ENCODE data around the gene EXTL1.

The EXTL1 gene

DNA sequence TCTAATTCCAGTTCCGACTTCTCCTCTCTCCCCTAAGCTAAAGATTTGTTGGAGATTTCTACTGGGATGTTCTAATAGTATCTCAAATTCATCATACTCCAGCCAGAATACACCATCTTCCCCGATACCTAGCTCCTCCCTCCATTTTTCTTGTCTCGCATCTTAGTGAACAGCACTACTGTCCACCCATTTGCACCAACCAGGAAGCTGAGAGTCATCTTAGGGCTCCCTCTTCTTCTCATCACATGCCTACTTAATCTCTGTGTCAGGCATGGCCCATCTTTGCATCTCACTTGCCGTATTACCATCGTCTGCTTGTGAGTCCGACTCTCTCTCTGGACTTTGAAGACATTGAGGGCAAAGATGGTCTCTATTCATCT lies 49.4 kb downstream of the EXTL1 start:
- DNase-seq (ENCODE audit: low spot score), result no peak

DNA sequence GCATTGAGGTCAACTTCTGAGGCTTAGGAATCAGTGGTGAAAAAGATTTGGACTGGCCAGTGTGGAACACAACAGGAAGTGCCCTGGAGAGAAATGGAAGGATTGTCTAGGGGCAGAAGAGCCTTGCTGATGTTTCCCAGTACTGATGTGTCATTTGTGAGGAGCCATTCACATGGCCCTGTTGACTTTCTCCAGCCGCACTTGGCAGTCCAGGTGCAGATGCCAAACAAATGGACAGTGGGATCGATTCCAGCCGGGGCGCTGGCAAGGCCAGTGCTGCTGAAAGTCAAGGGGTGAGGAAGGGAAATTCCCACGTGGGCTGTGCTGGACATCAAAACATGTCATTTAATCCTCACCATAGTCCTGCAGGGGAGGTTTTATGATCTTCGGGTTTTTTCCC lies 50.7 kb downstream of the EXTL1 start:
- DNase-seq (ENCODE audit: low spot score), result no peak

DNA sequence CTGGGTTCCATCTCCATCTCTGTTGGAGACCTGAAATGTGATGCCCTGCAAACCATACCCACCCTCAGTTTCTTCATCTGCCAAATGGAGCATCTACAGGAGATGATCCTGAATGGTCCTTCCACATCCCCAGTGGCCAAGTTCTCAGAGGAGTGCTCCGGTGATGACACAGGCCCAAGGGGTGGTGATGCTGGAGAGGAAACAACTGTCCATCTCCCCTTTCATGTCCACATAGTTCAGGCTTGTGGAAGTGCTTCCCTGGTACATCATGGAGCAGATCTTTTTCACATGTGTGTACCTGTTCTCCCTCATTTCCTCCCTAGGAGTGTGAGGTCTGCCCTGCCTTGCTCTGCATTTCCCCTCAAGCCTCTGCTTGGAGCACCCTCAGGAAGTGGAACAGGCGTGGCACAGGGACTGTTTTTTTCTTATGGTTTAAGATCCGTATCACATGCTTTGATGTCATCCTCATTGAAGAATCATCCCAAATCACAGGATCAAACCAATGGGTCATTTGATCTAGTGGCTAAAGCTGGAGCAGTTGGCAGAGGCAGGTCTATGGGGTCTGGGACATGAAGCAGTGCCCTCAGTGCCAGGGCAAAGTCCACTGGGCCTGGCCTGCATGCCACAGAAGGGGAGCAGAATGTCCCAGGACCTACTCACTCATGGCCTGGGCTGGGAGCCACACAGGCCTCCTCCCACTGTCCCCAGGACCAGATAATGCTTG lies 54.0 kb downstream of the EXTL1 start:
- no peak for DNase-seq (ENCODE audit: low spot score)

DNA sequence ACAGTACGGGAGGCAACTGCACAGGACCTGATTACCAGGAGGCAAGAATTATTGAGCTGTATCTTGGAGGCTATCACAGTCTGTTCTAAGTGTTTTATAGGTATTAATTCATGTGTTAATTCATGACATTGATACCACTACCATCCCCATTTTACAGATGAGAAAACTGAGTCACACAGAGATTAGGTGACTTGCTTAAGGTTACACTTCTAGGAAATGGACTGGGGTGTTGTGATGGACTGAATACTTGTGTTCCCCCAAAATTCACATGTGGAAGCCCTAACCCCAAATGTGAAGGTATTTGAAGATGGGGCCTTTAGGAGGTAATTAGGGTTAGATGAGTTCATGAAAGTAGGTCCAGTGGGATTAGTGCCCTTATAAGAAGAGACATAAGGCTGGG lies 55.9 kb downstream of the EXTL1 start:
- no peak for DNase-seq (ENCODE audit: low spot score)

DNA sequence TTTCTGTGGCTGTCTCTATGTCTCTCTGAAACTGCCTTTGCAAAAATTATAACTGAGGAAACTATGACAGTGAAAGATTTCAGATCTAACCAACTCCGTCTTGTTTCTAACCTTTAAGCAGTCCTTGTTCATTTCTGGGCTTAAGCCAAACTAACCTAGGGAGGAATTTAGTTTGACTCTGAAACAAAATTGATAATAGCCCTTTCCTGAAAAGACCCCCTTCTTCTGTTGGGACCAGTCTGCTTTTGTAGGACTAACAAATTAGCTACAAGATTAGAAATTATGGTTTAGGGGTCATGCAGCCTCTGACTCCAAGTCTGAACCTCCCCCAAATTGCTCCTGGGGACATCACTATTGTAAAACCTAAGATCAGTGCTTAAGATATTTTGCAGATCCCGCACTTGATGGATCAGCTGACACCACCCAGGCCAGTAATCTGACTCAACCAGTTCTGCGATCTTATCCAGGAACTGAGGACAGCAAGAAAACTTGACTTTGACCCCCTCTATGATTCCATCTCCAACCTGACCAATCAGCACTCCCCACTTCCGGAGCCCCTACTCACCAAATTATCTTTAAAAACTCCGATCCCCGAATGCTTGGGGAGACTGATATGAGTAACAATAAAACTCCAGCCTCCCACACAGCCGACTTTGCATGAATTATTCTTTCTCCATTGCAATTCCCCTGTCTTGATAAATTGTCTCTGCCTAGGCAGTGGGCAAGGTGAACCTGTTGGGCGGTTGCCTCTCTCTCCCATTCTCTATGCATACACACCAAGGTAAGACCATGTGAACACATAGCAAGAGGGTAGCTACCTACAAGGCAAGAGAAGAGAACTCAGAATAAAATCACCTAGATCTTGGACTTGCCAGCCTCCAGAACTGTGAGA lies 57.0 kb downstream of the EXTL1 start:
- DNase-seq (ENCODE audit: low spot score), result no peak

DNA sequence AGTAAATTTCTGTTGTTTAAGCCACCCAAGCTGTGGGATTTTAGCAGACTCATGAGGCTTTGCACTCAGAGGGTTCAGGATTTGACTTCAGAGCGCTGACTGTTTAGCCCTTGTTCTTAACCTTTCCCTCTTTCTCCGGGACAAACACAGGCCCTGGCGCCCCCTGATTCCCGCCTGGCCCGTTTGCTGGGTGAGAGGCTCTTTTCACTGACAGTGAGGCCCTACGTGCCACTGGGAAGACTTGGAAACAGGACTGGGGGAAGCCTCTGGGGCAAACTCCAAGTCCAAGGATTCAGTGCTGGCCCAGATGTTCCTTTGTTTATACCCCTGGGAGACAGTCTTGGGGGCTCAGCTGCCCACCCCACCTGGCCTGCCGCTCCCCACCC lies 57.6 kb downstream of the EXTL1 start:
- no peak for DNase-seq (ENCODE audit: low spot score)

DNA sequence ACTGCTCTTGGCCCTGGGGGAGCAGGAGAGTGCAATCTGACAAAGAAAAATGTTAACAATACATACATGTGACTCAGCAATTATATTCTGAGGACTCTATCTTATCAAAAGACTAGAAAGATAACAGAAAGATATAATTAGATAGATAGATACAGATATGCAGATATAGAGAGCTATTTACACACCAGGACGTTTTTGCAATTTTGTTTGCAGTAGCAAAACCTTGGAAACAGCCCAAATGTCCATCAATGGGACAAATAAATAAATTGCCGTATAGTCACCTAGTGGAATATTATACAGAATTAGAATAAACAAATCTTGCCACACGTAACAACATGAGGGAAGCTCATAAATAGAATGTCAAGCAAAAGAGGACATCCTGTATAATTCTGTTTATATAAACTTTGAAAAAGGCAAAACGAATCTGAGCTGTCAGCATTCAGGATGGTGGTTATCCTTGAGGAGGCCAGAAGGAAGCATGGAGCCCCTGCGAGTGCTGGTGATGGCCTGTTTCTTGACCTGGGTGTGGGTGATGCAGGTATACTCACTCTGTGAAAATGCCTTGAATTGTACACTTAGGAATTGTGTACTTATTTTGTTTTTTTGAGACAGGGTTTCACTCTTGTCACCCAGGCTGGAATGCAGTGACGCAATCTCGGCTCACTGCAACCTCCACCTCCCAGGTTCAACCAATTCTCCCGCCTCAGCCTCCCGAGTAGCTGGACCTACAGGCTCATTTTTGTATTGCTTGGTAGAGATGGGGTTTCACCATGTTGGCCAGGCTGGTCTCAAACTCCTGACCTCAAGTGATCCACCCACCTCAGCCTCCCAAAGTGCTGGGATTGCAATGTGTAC lies 58.6 kb downstream of the EXTL1 start:
- DNase-seq (ENCODE audit: low spot score), result no peak

DNA sequence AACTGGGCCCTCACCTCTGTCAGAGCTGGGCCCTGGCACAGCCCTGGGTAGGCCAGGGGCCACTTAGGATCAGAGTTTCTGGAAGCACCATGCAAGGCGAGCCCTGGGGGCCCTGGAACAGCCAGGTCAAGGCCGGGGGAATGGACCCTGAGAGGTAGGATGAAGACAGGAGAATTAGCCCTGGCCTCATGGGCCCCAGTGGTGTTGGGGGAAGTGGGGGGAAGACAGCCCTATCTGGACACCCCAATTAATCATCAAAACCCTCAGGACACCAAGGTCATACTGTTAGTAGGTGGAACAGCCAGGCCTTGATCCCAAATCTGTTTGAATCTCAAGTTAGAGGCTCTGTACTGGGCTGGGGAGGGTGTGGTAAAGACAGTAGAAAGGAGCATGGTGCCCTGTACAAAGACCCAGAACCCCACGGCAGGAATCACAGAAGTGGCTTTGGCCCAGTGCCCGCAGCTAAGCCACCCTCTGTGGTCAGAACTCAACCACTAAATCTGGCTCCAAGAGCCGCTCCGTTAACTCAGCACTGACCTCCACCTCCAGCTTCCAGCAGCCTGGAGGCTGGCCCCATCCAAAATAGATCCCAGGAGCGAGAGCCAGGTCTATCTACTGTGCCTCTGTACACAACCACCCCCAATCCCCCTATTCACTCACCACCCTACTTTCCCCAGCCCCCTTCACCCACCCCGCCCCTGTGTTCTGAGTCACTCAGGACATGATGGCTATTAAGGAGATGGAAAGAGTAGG lies 59.9 kb downstream of the EXTL1 start:
- no peak for DNase-seq (ENCODE audit: low spot score)

DNA sequence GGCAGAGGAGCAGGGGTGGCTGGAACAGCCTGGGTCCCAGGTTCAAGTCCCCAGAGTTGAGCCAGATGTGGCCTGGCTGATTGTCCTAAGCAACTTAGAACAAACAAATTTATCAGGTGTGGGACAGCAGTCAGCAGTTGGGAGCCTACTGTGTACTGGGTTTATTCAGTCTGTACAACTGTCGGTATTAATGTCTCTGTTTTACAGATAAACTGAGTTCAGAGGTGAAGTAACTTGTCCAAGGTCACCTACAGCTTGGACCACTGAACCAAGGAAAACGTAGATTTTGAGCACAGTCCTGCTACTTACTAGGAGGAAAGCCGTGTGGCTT lies 60.4 kb downstream of the EXTL1 start:
- DNase-seq (ENCODE audit: low spot score), result no peak

DNA sequence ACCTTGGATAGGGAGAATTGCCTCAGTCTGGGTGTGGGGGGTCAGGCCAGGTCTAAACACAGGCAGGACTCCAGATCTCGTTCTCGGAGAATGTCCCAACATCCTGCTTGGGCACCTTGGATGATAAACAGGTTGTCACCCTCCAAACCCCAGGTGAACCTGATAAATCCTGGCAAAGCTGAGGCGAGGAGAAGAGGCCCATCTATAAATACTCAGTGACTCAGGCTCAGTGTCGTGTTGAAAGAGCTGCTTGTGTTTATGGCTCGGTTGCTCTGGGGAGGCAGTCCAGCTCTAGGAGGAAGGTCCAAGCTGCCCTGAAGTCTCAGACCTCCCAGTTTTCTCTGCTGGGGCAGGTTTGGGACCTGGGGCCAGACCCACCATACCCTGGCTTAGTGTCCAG lies 61.6 kb downstream of the EXTL1 start:
- DNase-seq (ENCODE audit: low spot score), result peak; percentile 53

DNA sequence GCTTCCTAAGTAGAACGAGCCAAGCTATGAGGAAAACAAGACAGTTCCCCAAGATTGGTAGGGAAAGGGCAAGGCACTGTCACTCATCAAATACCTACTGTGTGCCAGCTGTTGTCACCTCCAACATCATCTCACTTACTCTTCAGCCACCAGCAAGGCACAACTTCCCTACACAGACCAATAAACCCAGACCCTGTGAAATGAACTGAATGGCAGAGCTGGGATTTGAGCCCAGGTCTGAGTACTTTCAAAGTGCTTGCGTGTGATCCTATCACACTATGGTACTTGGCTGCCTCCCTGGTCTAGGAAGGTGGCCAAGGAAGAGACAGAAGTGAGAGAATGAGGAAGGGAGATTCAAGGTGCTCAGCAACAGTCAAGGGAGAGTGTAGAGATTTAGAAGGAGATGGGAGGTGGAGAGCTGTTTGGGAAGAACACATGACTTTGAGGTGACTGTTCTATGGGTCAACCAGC lies 62.6 kb downstream of the EXTL1 start:
- DNase-seq (ENCODE audit: low spot score), result no peak

DNA sequence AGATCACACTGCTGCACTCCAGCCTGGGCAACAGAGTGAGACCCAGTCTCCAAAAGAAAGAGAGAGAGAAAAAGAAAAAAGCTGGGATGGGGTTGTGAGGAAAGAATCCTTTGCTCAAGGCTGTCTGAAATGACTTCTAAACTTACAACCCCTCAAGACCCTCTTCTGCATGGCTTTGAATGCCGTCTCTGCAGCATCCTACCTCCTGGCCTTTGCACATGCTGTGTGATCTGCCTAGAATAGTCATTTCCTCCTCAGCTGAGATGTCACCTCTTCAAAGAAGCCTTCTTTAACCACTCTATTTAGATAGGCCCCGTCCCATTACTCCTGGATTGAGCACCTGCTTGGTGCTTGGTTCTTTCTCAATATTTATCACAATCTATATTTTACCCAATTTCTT lies 63.3 kb downstream of the EXTL1 start:
- DNase-seq (ENCODE audit: low spot score), result no peak

Measured in AG08395 (cell line).